GM18499 (cell line): Measurements from ENCODE around the gene EYS.

ENCODE experiments used
- ATAC-seq: cut with Tn5 transposase; IDR thresholded peaks from one replicate; pipeline ENCODE4 v1.9.1; 2021; ENCODE audit warnings: moderate number of reproducible peaks; ENCODE audit not compliant: insufficient read depth, unreplicated experiment

The EYS gene

GRCh38 chr6:64895945-64896344, 811.1 kb downstream of the EYS start:
- ATAC-seq = no peak

GRCh38 chr6:64890609-64891008, 816.4 kb downstream of the EYS start:
- ATAC-seq = no peak

- no peak for ATAC-seq
Observed at GRCh38 chr6:64889144-64889543, 817.9 kb downstream of the EYS start.

- ATAC-seq = no peak
Observed at GRCh38 chr6:64874776-64875175, 832.2 kb downstream of the EYS start.

GRCh38 chr6:64872633-64873032, 834.4 kb downstream of the EYS start:
- no peak for ATAC-seq

GRCh38 chr6:64861039-64861651, 845.9 kb downstream of the EYS start:
- no peak for ATAC-seq

GRCh38 chr6:64860203-64860602, 846.8 kb downstream of the EYS start:
- ATAC-seq = no peak

- ATAC-seq = no peak
Observed at GRCh38 chr6:64850121-64850520, 856.9 kb downstream of the EYS start.

- no peak for ATAC-seq
Observed at GRCh38 chr6:64848467-64848866, 858.6 kb downstream of the EYS start.

- ATAC-seq = no peak
Observed at GRCh38 chr6:64847396-64847795, 859.6 kb downstream of the EYS start.

- ATAC-seq = no peak
Observed at GRCh38 chr6:64838726-64839125, 868.3 kb downstream of the EYS start.

- ATAC-seq = no peak
Observed at GRCh38 chr6:64831680-64832079, 875.3 kb downstream of the EYS start.

GRCh38 chr6:64817525-64817924, 889.5 kb downstream of the EYS start:
- no peak for ATAC-seq

GRCh38 chr6:64815718-64816117, 891.3 kb downstream of the EYS start:
- no peak for ATAC-seq

GRCh38 chr6:64812138-64812537, 894.9 kb downstream of the EYS start:
- ATAC-seq = no peak

- no peak for ATAC-seq
Observed at GRCh38 chr6:64811119-64811518, 895.9 kb downstream of the EYS start.

- ATAC-seq = no peak
Observed at GRCh38 chr6:64807785-64808184, 899.2 kb downstream of the EYS start.

- ATAC-seq = no peak
Observed at GRCh38 chr6:64803470-64804166, 903.4 kb downstream of the EYS start.

- no peak for ATAC-seq
Observed at GRCh38 chr6:64792534-64792933, 914.5 kb downstream of the EYS start.

GRCh38 chr6:64789476-64789875, 917.5 kb downstream of the EYS start:
- no peak for ATAC-seq

GRCh38 chr6:64786736-64787135, 920.3 kb downstream of the EYS start:
- no peak for ATAC-seq

GRCh38 chr6:64782877-64783276, 924.1 kb downstream of the EYS start:
- ATAC-seq = no peak
